Lung (tissue), 12 donors: Measurements from ENCODE around the gene NPAS3. TPM values are rescaled to one million over a fixed set of nuclear protein-coding genes. Genes with fewer than 3 reads are reported as not detected.

ENCODE experiments used
- ATAC-seq: fragments of 200-7000 bp; cut with Tn5 transposase; one replicate; pipeline ENCODE4 v1.9.1; 2020; ENCODE audit warnings: moderate number of reproducible peaks; ENCODE audit not compliant: insufficient read depth, low FRiP score
- DNase-seq, 3 donors: peaks; one replicate each; pipeline ENCODE4 v3.0.0-alpha.2; 2013 to 2017
- H3K27ac ChIP-seq, 2 donors: one replicate each; pipeline ENCODE4 v1.5.1; 2013; ENCODE audit warnings: mild to moderate bottlenecking in 2 of 2, moderate library complexity in 2 of 2, control low read depth in 1 of 2, inconsistent platforms in 1 of 2, low read depth in 1 of 2, low read length in 1 of 2
- H3K27me3 ChIP-seq, 3 donors: one replicate each; pipeline ENCODE4 v1.5.1; 2013; ENCODE audit warnings: low read length in 2 of 3; ENCODE audit not compliant: control insufficient read depth in 3 of 3, insufficient read depth in 3 of 3
- H3K36me3 ChIP-seq, 4 donors: one replicate each; pipeline ENCODE4 v1.5.1; 2013; ENCODE audit warnings: low read length in 4 of 4, mild to moderate bottlenecking in 1 of 4, moderate library complexity in 1 of 4; ENCODE audit not compliant: control insufficient read depth in 4 of 4, insufficient read depth in 4 of 4
- H3K4me1 ChIP-seq, 5 donors: one replicate each; pipeline ENCODE4 v1.5.1; 2013; ENCODE audit warnings: low read length in 5 of 5, mild to moderate bottlenecking in 2 of 5, moderate library complexity in 1 of 5; ENCODE audit not compliant: control insufficient read depth in 5 of 5, insufficient read depth in 5 of 5
- H3K4me3 ChIP-seq: one replicate; pipeline ENCODE4 v1.5.1; 2013; ENCODE audit warnings: mild to moderate bottlenecking, control low read depth, moderate library complexity
- H3K9ac ChIP-seq, 2 donors: one replicate each; pipeline ENCODE4 v1.5.1; 2013; ENCODE audit warnings: low read length in 2 of 2, control low read depth in 1 of 2; ENCODE audit not compliant: insufficient read depth in 1 of 2
- H3K9me3 ChIP-seq, 4 donors: one replicate each; pipeline ENCODE4 v1.5.1; 2013; ENCODE audit warnings: low read length in 3 of 4, mild to moderate bottlenecking in 1 of 4, moderate library complexity in 1 of 4; ENCODE audit not compliant: control insufficient read depth in 4 of 4, insufficient read depth in 3 of 4
- CTCF ChIP-seq: IDR thresholded peaks from 2 replicates; pipeline ENCODE4 v1.5.1; 2012; ENCODE audit warnings: mild to moderate bottlenecking; ENCODE audit errors: control extremely low read depth, extremely low read depth
- WGBS, 2 donors: extraction: QIAGEN DNeasy Blood & Tissue Kit; methylation state at CpG; one replicate each; pipeline ENCODE4 v1.1.7; 2013; 5-methylcytosine and 5-hydroxymethylcytosine counted together
- polyA plus RNA-seq, 2 donors: library from polyadenylated mRNA; stranded (reverse); fragments of 200-250 nt; gene quantifications; one replicate each; pipeline ENCODE4 v1.2.1, GENCODE V29; 2013
- total RNA-seq, 2 donors: library from RNA; depleted of rRNA in 1 of 2; stranded (reverse); fragments of >200 nt in 1 of 2; gene quantifications; one replicate each; pipeline ENCODE4 v1.2.1, GENCODE V29; 2014 to 2021
- donor health status: control.
- donor health status: control.
- donor health status: Bipolar disorder and iron deficiency.
- donor health status: healthy.
- donor health status: DM: yes; HTN: yes; CAD: no.

Gene NPAS3
- total and polyA plus RNA-seq, 4 donors = 0.13 to 0.48 (median 0.33) TPM

- Histone ChIP-seq H3K9ac (peak overlapping the region in 1 of 2 donors; percentile 17), H3K27ac (no peak overlapping the region), H3K4me1 (peaks cover 0 to 26% (median 4%) of the 10 kb centered on the region in 5 donors), H3K4me3 (no peak overlapping the region), H3K9me3 (no peaks in the 10 kb centered on the region), H3K36me3 (no peaks in the 10 kb centered on the region), H3K27me3 (peaks cover 4 to 52% (median 51%) of the 10 kb centered on the region in 3 donors)
- 13 to 15% methylated on average over 16 of the region's 16 CpGs for WGBS, 2 donors
- peak; percentile 83 for TF ChIP-seq CTCF
- ATAC-seq (peak; percentile 83), DNase-seq (peak; percentile 91 to 97 (median 93))
Observed at GRCh38 chr14:33792720-33793368, 854.2 kb downstream of the NPAS3 start.

GRCh38 chr14:33793398-33794110 is 854.9 kb downstream of the NPAS3 start:
- H3K4me3 ChIP-seq = no peak overlapping the region
- H3K9ac ChIP-seq = no peak overlapping the region
- WGBS, 2 donors = 77 to 82% methylated on average over 11 of the region's 11 CpGs

DNA sequence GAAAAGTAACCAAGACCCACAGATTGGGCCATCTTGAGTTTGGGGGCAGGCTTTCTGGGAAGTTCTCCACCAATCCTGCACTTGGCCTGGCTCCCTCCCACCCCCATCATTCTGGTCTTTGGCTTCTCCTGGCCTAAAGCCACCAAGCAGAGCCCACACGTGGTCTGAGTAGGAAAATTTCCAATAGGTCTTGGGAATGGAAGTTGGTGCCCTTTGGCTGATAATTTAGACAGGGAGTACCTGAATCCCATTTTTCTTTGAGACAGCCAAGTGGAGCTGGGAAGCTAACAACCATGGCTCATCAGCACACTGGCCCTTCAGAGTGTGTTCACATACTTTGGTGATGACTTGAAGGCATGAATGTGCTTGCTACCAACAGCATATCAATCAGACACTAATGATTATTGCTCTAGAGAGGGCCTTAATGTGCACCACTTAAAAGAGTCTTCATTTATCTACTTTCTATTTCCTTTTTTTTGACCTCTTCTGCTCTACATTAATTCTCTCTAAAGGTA is 856.2 kb downstream of the NPAS3 start:
- Histone ChIP-seq H3K27ac (no peak overlapping the region), H3K9me3 (peaks cover 0 to 1% (median 0%) of the 10 kb centered on the region in 4 donors), H3K27me3 (peaks cover 10 to 71% (median 63%) of the 10 kb centered on the region in 3 donors), H3K9ac (no peak overlapping the region), H3K4me3 (no peak overlapping the region), H3K4me1 (peaks cover 2 to 29% (median 4%) of the 10 kb centered on the region in 5 donors), H3K36me3 (no peaks in the 10 kb centered on the region)
- 67 to 71% methylated on average over 1 of the region's 1 CpG for WGBS, 2 donors
- no peak for TF ChIP-seq CTCF
- no peak for ATAC-seq
- no peak for DNase-seq

More at GRCh38 chr14:33793398-33794110, 854.9 kb downstream of the NPAS3 start:
- TF ChIP-seq CTCF = no peak
- Histone ChIP-seq H3K4me1 (peaks cover 0 to 26% (median 4%) of the 10 kb centered on the region in 5 donors), H3K36me3 (no peaks in the 10 kb centered on the region), H3K27ac (no peak overlapping the region), H3K27me3 (peaks cover 4 to 58% (median 53%) of the 10 kb centered on the region in 3 donors), H3K9me3 (no peaks in the 10 kb centered on the region)
- ATAC-seq (no peak), DNase-seq (no peak)
